Activated CD4-positive, alpha-beta T cell treated with anti-CD3 and anti-CD28 coated beads, Interleukin-2, amount 50 U/mL, for 24 hours (primary cell): ENCODE measurements around the gene KBTBD8.

Experiments
- DNase-seq, 2 donors: peaks; one replicate each; pipeline ENCODE4 v3.0.0-alpha.2; 2020; ENCODE audit warnings: low read depth in 1 of 2, low spot score in 1 of 2

Gene KBTBD8

GRCh38 chr3:66997560-66998112, 471 bp upstream of the KBTBD8 start:
- DNase-seq: no peak

DNA sequence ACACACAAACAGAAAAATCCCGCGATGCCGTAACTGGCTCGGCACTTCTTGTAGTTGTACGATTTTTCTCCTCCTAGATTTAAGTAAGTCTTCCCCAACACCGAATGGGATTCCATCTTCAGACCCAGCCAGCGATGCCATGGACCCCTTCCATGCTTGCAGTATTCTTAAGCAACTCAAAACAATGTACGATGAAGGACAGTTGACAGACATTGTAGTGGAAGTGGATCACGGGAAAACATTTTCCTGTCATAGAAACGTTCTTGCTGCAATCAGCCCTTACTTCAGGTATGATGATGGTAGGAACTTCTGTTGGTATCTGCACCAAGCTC, 763 bp downstream of the KBTBD8 start:
- no peak for DNase-seq

GRCh38 chr3:67000009-67000408, 1.9 kb downstream of the KBTBD8 start:
- DNase-seq: peak in 1 of 2 donors; percentile 15

DNA sequence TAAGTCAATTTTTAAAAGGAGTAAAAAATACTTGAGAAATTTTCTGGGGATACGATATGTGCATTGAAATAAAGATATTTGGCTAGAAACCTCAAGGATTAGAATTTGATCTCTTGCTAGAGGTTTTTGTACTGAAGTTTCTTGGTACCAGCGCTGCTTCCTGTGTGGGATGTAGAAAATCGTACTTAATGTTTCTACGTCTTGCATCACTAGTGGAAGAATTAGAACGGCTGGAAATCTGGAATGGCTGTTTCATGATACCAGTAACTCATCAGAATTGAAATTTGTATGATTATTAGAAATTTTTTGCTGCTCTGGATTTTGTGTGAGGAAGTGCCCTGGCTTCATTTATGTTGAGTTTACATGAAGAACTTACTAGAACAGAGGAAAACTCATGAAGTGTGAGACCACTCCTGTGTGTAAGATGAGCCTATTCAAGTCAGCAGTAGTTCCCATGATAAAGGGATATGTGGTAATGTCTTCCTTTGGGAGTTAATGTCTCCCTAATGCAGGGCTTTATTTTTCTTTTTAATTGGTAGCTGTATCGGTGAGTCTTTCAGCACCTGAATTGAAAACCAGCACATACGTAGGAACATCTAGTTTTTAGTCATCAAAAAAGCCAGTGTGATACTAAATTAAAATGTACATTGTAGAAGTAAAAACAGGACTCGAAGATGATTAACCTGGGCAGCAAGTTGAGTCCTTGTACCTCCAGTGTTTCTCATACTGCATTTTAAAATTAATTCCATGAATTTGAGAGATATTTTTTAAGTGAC, 3.2 kb downstream of the KBTBD8 start:
- DNase-seq: no peak

GRCh38 chr3:67005974-67006373, 7.9 kb downstream of the KBTBD8 start:
- DNase-seq: no peak

DNA sequence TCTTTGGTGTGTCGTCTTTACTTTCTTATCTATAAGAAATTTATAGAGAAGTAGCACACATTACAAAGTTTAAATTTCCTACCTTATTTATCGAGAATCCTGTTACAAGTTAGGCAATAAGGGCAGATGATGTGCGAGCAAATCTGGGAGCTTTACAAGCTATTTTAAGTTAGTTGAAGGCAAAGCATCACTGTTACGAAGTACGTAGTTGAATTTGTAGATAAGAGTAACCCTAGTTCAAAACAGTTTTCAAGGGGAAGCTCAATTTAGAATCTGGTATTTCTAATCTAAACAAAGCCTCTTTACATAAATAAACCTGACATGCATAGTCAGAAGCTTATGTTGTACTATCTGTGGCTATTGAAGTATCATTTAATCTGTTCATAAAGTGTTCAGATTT, 8.4 kb downstream of the KBTBD8 start:
- DNase-seq: no peak

DNA sequence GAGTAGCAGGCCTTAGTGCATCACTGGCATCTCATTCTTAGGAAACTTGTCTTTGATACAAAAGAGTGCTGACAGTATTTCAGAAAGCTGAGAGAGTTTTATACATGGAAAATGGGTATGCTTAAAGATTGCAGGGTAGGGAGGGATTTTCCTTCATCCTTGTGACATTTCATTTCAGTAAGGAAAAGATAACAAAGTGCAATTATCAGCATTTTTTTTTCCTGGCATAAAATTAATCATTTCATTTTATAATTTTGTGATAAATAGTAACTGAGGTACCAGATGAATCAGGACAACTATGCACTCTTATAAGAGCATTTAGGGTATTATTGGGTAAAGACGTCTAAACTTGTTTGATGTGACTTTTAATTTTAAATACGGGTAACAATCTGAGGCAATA, 10.3 kb downstream of the KBTBD8 start:
- DNase-seq: no peak

- DNase-seq: no peak
Measured at GRCh38 chr3:67009716-67010115, 11.6 kb downstream of the KBTBD8 start.

GRCh38 chr3:67011414-67012131, 13.5 kb downstream of the KBTBD8 start:
- DNase-seq: no peak

- DNase-seq: no peak
Measured at GRCh38 chr3:67012564-67012963, 14.5 kb downstream of the KBTBD8 start.

DNA sequence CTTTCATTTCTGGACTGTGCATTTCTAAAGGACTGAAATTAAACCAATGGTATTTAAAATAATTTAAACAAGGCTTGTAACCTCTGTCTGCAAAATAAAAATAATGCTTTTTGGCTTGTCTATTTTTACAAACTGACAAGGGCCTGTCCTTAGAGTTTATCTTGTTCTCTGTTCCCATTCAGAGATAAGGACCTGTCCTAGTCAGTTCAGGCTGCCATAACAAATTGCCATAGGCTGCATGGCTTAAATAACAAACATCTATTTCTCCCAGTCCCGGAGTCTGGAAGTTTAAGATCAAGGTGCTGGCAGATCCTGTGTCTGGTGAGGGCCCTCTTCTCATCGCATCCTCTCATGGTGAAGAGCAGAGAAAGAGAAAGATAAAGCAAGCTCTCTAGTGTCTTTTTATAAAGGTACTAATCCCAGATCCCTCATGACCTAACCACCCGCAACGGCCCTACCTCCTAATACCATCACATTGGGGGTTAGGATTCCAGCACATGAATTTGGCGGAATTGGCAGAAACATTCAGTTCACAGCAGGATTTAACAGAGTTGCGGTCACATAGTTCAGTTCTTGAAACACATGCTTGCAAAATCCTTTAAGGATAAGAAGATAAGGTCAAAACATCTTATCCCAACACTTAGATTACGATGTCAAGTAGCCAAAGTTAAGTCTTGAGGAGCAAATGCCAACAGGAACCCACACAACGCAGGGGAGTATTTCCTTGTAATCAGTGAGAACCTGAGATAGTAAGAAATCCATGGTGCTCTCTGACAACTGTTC, 17.8 kb downstream of the KBTBD8 start:
- no peak for DNase-seq

GRCh38 chr3:67016522-67017080, 18.5 kb downstream of the KBTBD8 start:
- DNase-seq: no peak

- no peak for DNase-seq
Measured at GRCh38 chr3:67017211-67017610, 19.1 kb downstream of the KBTBD8 start.

DNA sequence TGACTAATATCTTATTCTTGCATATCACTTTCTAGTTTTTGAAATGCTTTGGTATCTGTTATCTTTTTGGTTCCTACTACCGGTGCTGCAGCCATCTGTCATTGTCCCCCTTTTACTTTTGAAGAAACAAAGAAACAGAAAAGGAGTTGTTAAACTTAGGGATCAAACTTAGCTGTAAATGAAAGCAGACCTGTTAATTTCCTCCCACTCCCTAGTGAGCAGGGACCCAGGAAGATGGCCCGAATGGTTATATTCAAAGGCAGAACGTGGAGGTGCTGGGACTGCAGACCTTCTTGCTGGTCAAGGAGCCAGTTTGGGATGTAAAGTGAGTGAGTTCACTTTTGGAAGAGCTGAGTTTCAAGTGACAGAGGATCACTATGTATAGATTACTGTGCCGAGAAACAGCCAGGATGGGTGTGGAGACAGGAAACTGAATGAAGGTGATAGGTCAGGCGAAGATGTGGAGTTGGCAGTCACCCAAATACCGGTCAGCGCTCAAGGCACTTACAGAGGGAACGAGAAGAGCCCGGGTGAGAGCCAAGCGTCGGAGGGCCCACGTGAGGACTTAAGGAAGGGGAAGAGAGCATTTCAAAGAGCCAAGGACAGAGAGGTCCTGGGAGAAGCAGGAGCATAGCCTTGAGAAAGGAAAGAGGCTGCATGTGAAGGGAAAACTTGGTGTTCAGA, 20.1 kb downstream of the KBTBD8 start:
- no peak for DNase-seq

- no peak for DNase-seq
Measured at GRCh38 chr3:67018789-67019526, 20.9 kb downstream of the KBTBD8 start.

GRCh38 chr3:67028001-67028784, 30.1 kb downstream of the KBTBD8 start:
- DNase-seq: no peak

DNA sequence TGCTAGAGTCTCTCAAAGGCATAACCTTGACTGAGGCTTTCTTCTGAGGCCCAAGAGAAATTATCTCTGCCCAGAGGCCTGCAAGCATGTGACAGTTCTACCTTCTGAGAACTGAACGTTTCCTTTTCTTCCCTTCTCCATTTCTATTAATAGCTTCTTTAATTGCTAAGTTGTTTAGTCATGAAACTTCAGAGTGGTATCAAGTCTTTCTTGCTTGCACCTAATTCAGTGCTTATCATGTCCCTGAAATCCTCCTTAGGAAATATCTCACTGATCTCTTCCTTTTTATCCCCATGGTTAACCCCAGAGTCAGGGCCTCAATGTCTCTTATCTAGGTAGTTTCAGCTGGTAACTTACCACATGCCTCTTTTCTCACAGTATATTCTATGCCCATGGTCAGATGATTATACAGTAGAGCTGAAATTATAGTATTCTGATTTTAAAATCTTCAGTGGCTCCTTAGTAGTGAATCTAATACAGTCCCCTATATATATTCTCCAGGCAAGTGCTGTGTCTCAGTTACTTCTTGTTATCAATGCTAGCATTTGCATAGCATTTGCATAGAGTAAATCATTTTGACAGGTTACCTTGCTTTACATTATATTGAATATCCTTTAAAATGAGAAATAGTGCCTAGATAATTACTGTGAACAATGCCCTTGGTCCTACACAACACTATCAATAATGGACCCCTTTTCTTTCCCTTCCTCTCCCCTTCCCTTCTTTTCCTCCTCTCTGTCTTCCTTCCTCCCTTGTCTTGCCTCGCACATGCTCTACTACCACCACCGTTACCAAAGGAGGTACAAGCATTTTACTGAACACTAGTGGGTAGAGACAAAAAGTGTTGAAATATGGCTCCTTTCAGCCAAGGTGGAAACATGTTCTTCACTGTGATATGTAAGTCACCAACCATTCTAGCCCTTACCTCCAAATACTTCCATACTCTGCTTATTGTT, 33.0 kb downstream of the KBTBD8 start:
- no peak for DNase-seq

- no peak for DNase-seq
Measured at GRCh38 chr3:67031986-67032385, 33.9 kb downstream of the KBTBD8 start.
